H9 (cell line): ENCODE data around the gene STK11. TPM values are rescaled to one million over a fixed set of nuclear protein-coding genes. Genes with fewer than 3 reads are reported as not detected.

Experiments
- DNase-seq: peaks from one replicate; pipeline ENCODE4 v3.0.0-alpha.2; 2017
- H2AFZ ChIP-seq: one replicate; pipeline ENCODE4 v1.6.1; 2013; ENCODE audit warnings: mild to moderate bottlenecking, low read length, control low read depth, moderate library complexity
- H2AK5ac ChIP-seq: 2 replicates; pipeline ENCODE4 v1.6.1; 2013; ENCODE audit warnings: low read length, control low read depth, mixed read lengths; ENCODE audit not compliant: insufficient read length
- H2BK120ac ChIP-seq: one replicate; pipeline ENCODE4 v1.6.1; 2013; ENCODE audit warnings: low read depth, mild to moderate bottlenecking, low read length, control low read depth, inconsistent platforms; ENCODE audit not compliant: poor library complexity, severe bottlenecking
- H2BK12ac ChIP-seq: 2 replicates; pipeline ENCODE4 v1.6.1; 2013; ENCODE audit warnings: low read length, control low read depth, mixed read lengths, low read depth; ENCODE audit not compliant: insufficient read length
- H2BK15ac ChIP-seq: 2 replicates; pipeline ENCODE4 v1.6.1; 2013; ENCODE audit warnings: low read depth, low read length, control low read depth
- H2BK20ac ChIP-seq: one replicate; pipeline ENCODE4 v1.6.1; 2013; ENCODE audit warnings: low read depth, mild to moderate bottlenecking, low read length, control low read depth, inconsistent platforms; ENCODE audit not compliant: poor library complexity, severe bottlenecking
- H2BK5ac ChIP-seq: 2 replicates; pipeline ENCODE4 v1.6.1; 2013; ENCODE audit warnings: low read length, control low read depth, mixed read lengths; ENCODE audit not compliant: insufficient read length
- H3K14ac ChIP-seq: 2 replicates; pipeline ENCODE4 v1.6.1; 2013; ENCODE audit warnings: low read length, control low read depth; ENCODE audit not compliant: insufficient read depth
- H3K18ac ChIP-seq: 2 replicates; pipeline ENCODE4 v1.6.1; 2013; ENCODE audit warnings: low read depth, mild to moderate bottlenecking, mixed read lengths, low read length, control low read depth; ENCODE audit not compliant: insufficient read length
- H3K23ac ChIP-seq: 2 replicates; pipeline ENCODE4 v1.6.1; 2013; ENCODE audit warnings: low read length, control low read depth, mixed read lengths, low read depth; ENCODE audit not compliant: insufficient read length
- H3K23me2 ChIP-seq: 2 replicates; pipeline ENCODE4 v1.6.1; 2013; ENCODE audit warnings: low read depth, mild to moderate bottlenecking, mixed read lengths, low read length, control low read depth; ENCODE audit not compliant: insufficient read length, poor library complexity, severe bottlenecking
- H3K27ac ChIP-seq: 2 replicates; pipeline ENCODE4 v1.5.1; 2013; ENCODE audit warnings: low read length, control low read depth, mixed read lengths, low read depth; ENCODE audit not compliant: insufficient read length
- H3K27me3 ChIP-seq: 2 replicates; pipeline ENCODE4 v1.6.1; 2013; ENCODE audit warnings: low read length, control low read depth, inconsistent platforms; ENCODE audit not compliant: insufficient read depth
- H3K4ac ChIP-seq: 2 replicates; pipeline ENCODE4 v1.6.1; 2013; ENCODE audit warnings: low read depth, mild to moderate bottlenecking, control low read depth, inconsistent platforms, low read length, moderate library complexity
- H3K4me1 ChIP-seq: 2 replicates; pipeline ENCODE4 v1.6.1; 2013; ENCODE audit warnings: low read length, control low read depth, inconsistent platforms; ENCODE audit not compliant: insufficient read depth
- H3K4me2 ChIP-seq: 2 replicates; pipeline ENCODE4 v1.6.1; 2013; ENCODE audit warnings: low read length, control low read depth, mixed read lengths; ENCODE audit not compliant: insufficient read length, insufficient read depth
- H3K56ac ChIP-seq: 2 replicates; pipeline ENCODE4 v1.6.1; 2013; ENCODE audit warnings: low read depth, mild to moderate bottlenecking, mixed read lengths, low read length, control low read depth; ENCODE audit not compliant: insufficient read length
- H3K79me1 ChIP-seq: 2 replicates; pipeline ENCODE4 v1.6.1; 2013; ENCODE audit warnings: low read depth, mild to moderate bottlenecking, moderate library complexity, low read length, control low read depth, inconsistent platforms; ENCODE audit not compliant: insufficient read depth, poor library complexity, severe bottlenecking
- H3K79me2 ChIP-seq: 2 replicates; pipeline ENCODE4 v1.6.1; 2013; ENCODE audit warnings: low read length, control low read depth, inconsistent platforms; ENCODE audit not compliant: insufficient read depth
- H3K9ac ChIP-seq: 2 replicates; pipeline ENCODE4 v1.6.1; 2013; ENCODE audit warnings: low read length, control low read depth, mixed read lengths; ENCODE audit not compliant: insufficient read length; ENCODE audit errors: extremely low read depth
- H3K9me3 ChIP-seq: one replicate; pipeline ENCODE4 v1.6.1; 2013; ENCODE audit warnings: low read depth, low read length, inconsistent platforms; ENCODE audit not compliant: control insufficient read depth
- H3T11ph ChIP-seq: one replicate; pipeline ENCODE4 v1.6.1; 2013; ENCODE audit warnings: mild to moderate bottlenecking, low read length, control low read depth, inconsistent platforms
- H4K20me1 ChIP-seq: one replicate; pipeline ENCODE4 v1.6.1; 2013; ENCODE audit not compliant: control insufficient read depth, insufficient read length, insufficient read depth
- H4K5ac ChIP-seq: 2 replicates; pipeline ENCODE4 v1.6.1; 2013; ENCODE audit warnings: low read depth, mild to moderate bottlenecking, mixed read lengths, low read length, control low read depth; ENCODE audit not compliant: insufficient read length
- H4K8ac ChIP-seq: replicated peaks from 2 replicates; pipeline ENCODE4 v1.6.1; 2013; ENCODE audit warnings: low read length, control low read depth, mixed read lengths, low read depth; ENCODE audit not compliant: insufficient read length
- H4K91ac ChIP-seq: 2 replicates; pipeline ENCODE4 v1.6.1; 2013; ENCODE audit warnings: low read depth, mild to moderate bottlenecking, moderate library complexity, mixed read lengths, low read length, control low read depth; ENCODE audit not compliant: insufficient read length
- H3K27ac Mint-ChIP-seq, 3 experiments: 2 replicates in 2 of 3; 3 replicates in 1 of 3; pipeline ENCODE4 v1.8.0; 2020 to 2021; ENCODE audit warnings: mixed read lengths in 3 of 3, mild to moderate bottlenecking in 1 of 3, moderate library complexity in 1 of 3
- H3K27me3 Mint-ChIP-seq: 2 replicates; pipeline ENCODE4 v1.8.0; 2021; ENCODE audit warnings: low read depth, mild to moderate bottlenecking, moderate library complexity, mixed read lengths
- H3K36me3 Mint-ChIP-seq, 3 experiments: 2 replicates in 2 of 3; 3 replicates in 1 of 3; pipeline ENCODE4 v1.8.0; 2020 to 2021; ENCODE audit warnings: low read depth in 3 of 3, mixed read lengths in 3 of 3; ENCODE audit not compliant: insufficient read depth in 1 of 3
- H3K4me1 Mint-ChIP-seq, 2 experiments: 2 replicates each; pipeline ENCODE4 v1.8.0; 2020; ENCODE audit warnings: mixed read lengths in 2 of 2
- H3K4me3 Mint-ChIP-seq, 2 experiments: 2 replicates in 1 of 2; 3 replicates in 1 of 2; pipeline ENCODE4 v1.8.0; 2020 to 2021; ENCODE audit warnings: mild to moderate bottlenecking in 2 of 2, mixed read lengths in 2 of 2, moderate library complexity in 1 of 2
- H3K9me3 Mint-ChIP-seq, 2 experiments: 2 replicates in 1 of 2; 3 replicates in 1 of 2; pipeline ENCODE4 v1.8.0; 2020; ENCODE audit warnings: mild to moderate bottlenecking in 2 of 2, mixed read lengths in 2 of 2, moderate library complexity in 1 of 2
- CTCF ChIP-seq: fragments of 200-600 bp; sonication (generic); conservative IDR thresholded peaks from 3 replicates; pipeline ENCODE4 v1.8.0; 2021; ENCODE audit warnings: antibody characterized with exemption, mild to moderate bottlenecking
- WGBS: extraction: QIAGEN DNeasy Blood & Tissue Kit; methylation state at CpG from one replicate; pipeline ENCODE4 v1.1.7; 2013; ENCODE audit warnings: missing lambda C conversion rate, low lambda C conversion rate, mixed read lengths; ENCODE audit not compliant: insufficient read length; ENCODE audit errors: extremely low coverage; 5-methylcytosine and 5-hydroxymethylcytosine counted together
- total RNA-seq: library from RNA; stranded (reverse); gene quantifications from 2 replicates; pipeline ENCODE4 v1.2.1, GENCODE V29; 2021

STK11 gene
- total RNA-seq, 1 experiment from 2014 or later, result 74.3 TPM

GRCh38 chr19:1233115-1233667, 27.6 kb downstream of the STK11 start:
- no peak overlapping the region for H2BK12ac ChIP-seq

More at GRCh38 chr19:1233115-1233667, 27.6 kb downstream of the STK11 start:
- no peak overlapping the region for H2AFZ ChIP-seq
- no peak for TF ChIP-seq CTCF
- no peak overlapping the region for H3K27ac ChIP-seq
- no peaks in the 10 kb centered on the region for H4K20me1 ChIP-seq
- no peaks in the 10 kb centered on the region for H3K4me1 ChIP-seq
- Mint-ChIP-seq H3K4me1 (peaks cover 0 to 2% of the 10 kb centered on the region in 2 experiments; a peak in 1 of 4 replicates), H3K27ac (no peak overlapping the region), H3K27me3 (no peaks in the 10 kb centered on the region), H3K9me3 (no peaks in the 10 kb centered on the region), H3K36me3 (peaks cover under 1 to 31% (median 20%) of the 10 kb centered on the region in 3 experiments; a peak in 5 of 7 replicates), H3K4me3 (no peak overlapping the region; a peak in 1 of 5 replicates)
- no peak overlapping the region for H3K18ac ChIP-seq
- no peak overlapping the region for H4K91ac ChIP-seq
- H3K27me3 ChIP-seq, result no peaks in the 10 kb centered on the region
- no peak overlapping the region for H2AK5ac ChIP-seq
- H3K79me1 ChIP-seq, result no peaks in the 10 kb centered on the region
- no peak overlapping the region for H3K9ac ChIP-seq
- H3K9me3 ChIP-seq, result no peaks in the 10 kb centered on the region
- no peak overlapping the region for H2BK120ac ChIP-seq
- H3K79me2 ChIP-seq, result no peaks in the 10 kb centered on the region
- no peak overlapping the region for H2BK5ac ChIP-seq
- no peak overlapping the region for H3K23ac ChIP-seq
- H3K14ac ChIP-seq, result no peak overlapping the region
- H2BK15ac ChIP-seq, result no peak overlapping the region
- H2BK20ac ChIP-seq, result no peak overlapping the region
- no peak for DNase-seq
- H3K56ac ChIP-seq, result no peak overlapping the region
- H3K23me2 ChIP-seq, result peaks cover 8% of the 10 kb centered on the region
- no peak overlapping the region for H3K4me2 ChIP-seq
- H3T11ph ChIP-seq, result no peak overlapping the region
- no peak overlapping the region for H4K8ac ChIP-seq
- H4K5ac ChIP-seq, result no peak overlapping the region
- WGBS, result no CpG with 5 or more reads among the region's 24 CpGs
- H3K4ac ChIP-seq, result no peak overlapping the region
